Activated CD8-positive, alpha-beta memory T cell treated with anti-CD3 and anti-CD28 coated beads, Interleukin-2, amount 50 U/mL, for 48 hours (primary cell): ENCODE results near the gene TRIM14.
A peak's percentile ranks its signal among the peaks of the same experiment; 100 is the strongest.
"Not testable (repeated sequence)": the region's sequence is repeated elsewhere in the genome, so short reads cannot be mapped to it uniquely, and the experiment has no call there.

Experiments
- DNase-seq: peaks from one replicate; pipeline ENCODE4 v3.0.0-alpha.2; 2020

TRIM14 gene

DNA sequence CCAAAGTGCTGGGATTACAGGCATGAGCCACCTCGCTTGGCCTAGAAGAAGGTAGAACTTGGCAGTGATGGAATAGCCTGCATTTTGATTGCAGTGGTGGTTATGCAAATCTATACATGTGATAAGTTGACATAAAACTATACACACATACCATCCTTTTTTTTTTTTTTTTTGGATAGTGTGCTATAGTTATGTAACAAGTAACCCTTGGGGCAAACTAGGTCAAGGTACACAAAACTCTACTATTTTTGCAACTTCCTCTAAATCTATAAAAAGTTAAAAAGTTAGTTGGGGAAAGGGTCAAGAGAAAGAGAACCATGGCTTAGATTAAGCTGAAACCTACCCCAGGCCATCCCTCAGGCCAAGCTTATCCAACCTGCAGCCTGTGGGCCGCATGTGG, 11.1 kb downstream of the TRIM14 start:
- DNase-seq, result no peak

GRCh38 chr9:98105006-98105405, 14.0 kb downstream of the TRIM14 start:
- no peak for DNase-seq

DNA sequence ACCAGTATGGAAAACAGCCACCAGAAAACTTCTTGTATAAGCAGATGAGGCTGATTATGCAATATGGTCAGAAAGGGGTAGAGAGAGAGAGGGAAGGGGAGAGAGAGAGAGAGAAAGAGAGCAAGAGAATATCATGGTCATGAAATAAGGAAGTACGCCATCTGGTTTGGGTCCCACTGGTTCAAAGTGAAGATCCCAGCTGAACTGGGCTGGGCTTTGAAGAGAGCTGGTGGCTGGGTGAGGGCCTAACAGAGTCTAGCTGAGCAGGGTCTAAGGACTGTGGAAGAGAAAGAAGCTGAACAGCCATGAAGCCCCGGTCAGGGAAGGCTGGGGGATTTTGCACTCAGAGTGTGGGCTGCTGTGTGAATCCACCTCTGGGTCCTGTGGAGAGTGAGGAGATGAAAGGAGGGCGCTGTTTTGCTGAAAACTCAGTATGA, 14.6 kb downstream of the TRIM14 start:
- DNase-seq, result no peak

DNA sequence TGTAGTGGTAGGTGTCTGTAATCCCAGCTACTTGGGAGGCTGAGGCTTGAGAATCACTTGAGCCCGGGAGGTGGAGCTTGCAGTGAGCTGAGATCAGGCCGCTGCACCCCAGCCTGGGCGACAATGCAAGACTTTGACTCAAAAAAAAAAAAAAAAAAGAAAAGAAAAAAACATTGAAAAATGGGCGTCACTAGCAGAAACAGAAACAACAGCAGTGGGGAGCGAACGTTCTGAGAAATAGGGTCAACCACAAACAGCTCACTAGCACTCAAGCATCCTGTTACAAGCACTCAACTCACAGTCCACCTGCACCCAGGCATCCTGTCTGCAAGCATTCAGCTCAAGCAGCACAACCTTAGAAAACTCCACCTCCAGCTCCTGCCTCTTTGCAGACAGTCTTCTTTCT, 17.2 kb downstream of the TRIM14 start:
- DNase-seq, result peak; percentile 76

DNA sequence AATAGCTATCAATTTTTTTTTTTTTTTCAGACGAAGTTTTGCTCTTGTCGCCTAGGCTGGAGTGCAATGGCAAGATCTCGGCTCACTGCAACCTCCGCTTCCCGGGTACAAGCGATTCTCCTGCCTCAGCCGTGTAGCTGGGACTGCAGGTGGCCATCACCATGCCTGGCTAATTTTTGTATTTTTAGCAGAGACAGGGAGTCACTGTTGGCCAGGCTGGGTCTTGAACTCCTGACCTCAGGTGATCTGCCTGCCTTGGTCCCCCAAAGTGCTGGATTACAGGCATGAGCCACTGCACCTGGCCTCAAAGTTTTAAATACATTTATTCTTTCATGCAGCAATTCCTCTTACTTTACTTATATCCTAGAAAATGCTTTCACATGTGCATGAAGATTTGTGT, 17.6 kb downstream of the TRIM14 start:
- DNase-seq, result no peak

DNA sequence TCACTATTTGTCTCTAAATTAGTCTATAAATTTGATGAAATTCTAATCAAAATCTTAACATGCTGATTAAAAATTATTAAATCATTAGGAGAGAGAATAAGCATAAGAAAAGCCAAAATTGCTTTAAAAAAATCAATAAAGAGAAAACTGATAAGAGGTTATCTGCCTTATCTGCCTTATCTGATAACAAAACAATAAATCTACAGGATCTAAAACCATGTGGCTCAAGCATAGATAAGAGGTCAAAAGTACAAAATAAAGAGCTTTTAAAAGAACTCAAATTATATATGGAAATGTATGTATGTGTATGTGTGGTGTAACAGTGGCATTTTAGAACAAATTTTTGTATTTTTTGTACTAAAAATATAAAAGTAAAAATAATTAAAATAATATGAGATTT, 18.6 kb downstream of the TRIM14 start:
- no peak for DNase-seq

DNA sequence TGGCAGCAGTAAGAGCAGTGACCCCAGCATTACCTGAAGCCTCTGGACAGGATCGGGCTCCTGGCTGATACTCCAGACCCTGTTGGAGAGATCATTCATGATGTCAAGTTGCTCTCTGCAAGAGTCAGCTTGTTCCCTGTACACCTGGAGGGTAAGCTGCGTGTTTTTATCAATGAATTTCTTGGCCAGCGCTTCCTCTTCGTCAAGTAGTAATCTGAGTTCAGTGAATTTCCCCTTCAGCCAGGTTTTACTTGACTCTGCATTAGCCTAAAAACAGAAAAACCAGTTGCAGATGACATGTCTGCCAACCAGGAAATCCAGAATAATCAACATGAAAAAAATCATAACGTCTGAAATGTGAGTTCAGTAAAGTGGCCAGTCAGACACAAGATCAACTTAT, 19.1 kb downstream of the TRIM14 start:
- peak; percentile 49 for DNase-seq

- peak; percentile 42 for DNase-seq
Observed at GRCh38 chr9:98099346-98099745, 19.7 kb downstream of the TRIM14 start.

DNA sequence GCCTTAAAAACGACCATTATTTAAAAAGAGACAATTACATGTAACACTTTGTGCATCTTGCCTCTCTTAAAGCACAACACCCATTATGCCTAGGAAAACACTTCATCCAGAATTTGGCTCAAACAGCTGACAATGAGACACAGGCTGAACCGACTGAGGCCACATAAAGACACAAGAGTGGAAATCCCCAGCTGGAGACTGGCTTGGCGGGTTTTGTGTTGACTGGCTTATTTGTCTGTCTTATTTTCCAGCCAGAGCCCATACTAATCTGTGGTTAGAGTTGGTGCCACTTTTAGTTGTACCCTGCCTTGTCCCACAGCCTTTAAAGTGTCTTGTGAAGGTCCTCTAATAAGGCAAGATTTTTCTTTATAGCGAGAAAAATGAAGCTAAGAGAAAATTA, 21.2 kb downstream of the TRIM14 start:
- DNase-seq, result peak; percentile 58

DNA sequence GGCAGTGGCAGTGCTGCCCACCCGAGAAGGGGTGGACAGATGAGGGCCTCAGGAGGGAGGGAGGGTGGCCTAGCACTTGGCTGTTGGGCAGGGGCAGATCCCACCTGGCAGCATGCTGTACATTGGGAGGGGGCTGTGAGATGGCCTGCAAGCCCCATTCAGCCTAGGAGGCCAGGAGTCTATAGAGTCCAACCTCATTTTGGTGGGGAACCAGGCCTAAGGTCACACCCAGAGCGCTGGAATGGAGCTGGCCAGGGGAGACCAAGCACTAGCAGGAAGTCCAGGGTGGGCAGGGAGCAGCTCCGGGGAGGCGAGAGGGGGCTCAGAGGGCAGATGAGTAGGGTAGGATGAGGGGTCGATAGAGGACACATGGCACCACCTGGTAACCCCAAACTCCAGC, 22.9 kb downstream of the TRIM14 start:
- DNase-seq, result peak; percentile 43

GRCh38 chr9:98095401-98095800, 23.6 kb downstream of the TRIM14 start:
- DNase-seq, result peak; percentile 33

DNA sequence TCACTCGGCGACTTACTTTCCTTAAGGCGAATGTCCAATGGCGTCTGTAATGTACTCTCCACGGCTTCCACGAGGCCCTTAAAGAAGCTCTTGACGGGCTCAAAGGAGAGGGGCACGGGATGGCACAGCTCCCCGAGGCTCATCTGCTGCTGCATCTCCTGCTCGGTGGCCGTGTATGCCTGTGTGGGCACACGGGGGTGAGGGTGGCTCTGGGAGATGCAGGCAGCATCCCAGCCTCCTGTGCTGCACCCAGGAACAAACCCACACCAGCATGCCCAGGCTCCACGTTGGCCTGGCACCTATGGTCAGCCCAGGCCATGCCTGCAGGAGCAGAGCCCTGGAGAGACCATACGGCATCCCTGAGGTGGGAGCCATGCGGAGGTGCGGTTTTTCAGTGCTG, 24.2 kb downstream of the TRIM14 start:
- DNase-seq, result peak; percentile 32

DNA sequence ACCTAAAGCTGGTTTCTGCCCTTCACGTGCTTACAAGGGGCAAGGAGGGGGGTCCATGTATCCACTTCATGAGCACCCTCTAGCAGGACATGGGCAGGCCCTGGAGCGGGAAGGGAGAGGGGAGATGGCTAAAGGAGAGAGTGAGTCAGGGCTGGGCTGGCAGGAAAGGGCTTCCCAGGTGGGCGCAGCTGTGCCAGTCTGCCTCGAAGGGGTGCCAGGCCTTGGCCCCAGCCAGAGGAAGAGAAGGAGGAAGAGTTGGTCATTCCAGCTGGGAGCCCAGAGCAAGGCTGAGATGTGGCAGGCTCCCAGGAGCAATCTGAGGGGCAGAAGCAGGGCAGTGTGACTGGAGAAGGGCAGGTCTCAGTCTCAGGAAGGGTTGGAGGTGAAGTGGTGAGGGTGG, 24.7 kb downstream of the TRIM14 start:
- peak; percentile 42 for DNase-seq

GRCh38 chr9:98092613-98092931, 26.4 kb downstream of the TRIM14 start:
- peak; percentile 45 for DNase-seq

- DNase-seq, result peak; percentile 48
Observed at GRCh38 chr9:98091735-98092612, 27.0 kb downstream of the TRIM14 start.

DNA sequence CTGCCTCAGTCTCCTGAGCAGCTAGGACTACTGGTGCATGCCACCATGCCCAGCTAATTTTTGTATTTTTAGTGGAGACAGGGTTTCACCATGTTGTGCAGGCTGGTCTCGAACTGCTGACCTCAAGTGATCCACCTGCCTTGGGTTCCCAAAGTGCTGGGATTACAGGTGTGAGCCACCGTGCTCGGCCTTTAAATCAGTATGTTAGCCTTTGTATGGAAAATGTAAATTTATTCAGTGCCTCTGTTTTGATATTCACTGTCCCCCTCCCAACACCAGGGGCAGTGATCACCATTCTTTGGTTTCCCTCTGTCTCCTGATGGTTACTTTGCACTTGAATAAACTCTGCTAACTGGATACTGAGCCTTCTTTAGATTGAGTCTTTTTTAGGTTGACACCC, 28.3 kb downstream of the TRIM14 start:
- DNase-seq, result not testable (repeated sequence)

DNA sequence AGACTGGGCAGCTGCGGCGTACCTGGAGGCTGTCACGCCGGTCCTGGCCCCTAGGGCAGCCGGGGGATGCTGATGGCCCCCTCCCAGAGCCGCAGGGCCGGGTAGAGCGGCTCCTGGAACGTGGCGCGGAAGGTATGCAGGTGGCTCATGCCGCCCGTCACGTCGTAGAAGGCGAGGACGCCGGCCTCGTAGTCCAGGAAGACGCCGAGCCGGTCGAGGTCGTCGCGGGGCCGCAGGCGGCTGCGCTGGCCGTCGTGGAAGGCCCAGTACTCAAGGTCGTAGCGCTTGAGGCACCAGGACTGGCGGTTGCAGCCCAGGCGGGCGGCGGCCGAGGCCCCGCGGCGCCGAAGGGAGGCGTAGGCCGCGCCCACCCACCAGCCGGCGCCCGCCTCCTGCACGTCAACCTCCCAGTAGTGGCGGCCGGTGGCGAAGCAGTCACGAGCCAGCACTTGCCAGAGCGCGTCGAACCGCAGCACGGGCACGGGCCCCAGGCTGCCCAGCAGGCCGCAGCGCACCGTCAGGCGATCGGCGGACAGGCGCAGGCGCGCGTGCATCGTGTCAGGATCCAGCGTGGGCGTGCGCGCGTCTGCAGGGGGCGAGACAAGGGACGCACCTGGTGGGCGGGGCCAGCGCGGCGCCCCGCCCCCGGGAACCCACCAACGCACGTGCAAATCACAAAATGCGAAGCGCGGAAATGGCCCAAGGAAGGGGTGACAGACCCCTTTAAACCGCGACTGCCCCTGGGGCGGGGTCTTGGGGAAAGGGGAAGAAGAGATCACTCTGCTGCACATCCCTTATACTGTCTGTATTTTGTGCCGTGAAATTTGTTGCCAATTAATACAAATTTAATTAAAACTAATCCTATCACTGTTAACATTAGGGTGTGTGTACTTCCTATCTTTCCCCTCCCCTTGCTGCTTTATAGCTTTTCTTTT, 31.3 kb downstream of the TRIM14 start:
- peak; percentile 65 for DNase-seq

DNA sequence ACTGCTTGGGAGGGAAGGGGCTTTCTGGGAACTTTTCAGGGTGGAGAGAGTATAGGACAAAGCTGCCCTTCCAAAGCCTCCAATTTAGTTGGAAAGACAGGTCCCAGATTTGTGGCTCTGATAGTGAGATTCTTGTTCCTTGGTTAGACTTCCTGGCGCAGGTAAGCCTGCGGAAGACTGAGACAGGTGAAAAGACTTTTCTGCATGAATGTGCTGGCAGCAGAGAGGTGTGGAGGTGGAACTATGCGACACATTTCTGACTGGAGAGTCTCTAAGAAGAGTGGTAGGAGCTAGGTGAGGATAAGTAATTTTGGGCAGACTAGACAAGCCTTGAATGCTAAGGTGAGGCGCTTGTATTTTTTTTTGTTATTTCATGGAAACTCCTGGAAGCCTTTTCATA, 32.6 kb downstream of the TRIM14 start:
- DNase-seq, result no peak

DNA sequence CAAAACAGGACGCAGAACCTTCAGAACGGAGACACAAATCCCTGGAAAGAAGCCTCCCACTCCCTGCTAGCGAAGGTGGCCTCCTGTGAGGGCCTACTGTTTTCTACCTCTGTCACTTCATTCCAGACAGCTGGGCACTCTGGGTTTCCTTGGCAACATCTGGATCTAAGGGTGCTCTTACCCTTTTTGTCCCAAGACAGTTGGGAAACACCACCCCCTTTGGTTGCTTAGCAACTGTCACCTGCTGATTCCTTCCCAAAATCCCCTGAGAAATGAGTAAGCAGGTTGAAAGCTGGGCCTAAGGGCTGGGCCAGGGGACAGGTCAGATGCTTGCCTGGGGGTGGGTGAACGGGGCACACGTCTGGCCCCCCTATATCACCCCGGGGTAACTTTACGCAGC, 33.1 kb downstream of the TRIM14 start:
- no peak for DNase-seq

- no peak for DNase-seq
Observed at GRCh38 chr9:98085058-98085457, 34.0 kb downstream of the TRIM14 start.

DNA sequence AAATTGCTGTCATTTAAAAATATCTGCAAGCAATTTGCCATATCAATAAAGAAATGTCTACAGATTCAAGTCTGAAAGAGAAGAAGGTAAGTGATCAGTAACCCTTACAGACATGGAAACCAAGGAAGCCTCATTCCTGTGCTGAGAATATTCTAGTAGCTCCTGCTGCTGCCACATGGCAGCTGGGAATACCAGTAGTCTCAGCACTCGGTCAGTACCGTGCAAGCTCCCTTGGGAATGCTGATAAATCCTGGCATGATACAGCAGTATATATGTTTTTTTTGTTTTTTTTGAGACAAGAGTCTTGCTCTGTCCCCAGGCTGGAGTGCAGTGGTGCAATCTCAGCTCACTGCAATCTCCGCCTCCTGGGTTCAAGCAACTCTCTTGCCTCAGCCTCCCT, 34.6 kb downstream of the TRIM14 start:
- no peak for DNase-seq

- DNase-seq, result no peak
Observed at GRCh38 chr9:98083566-98084183, 35.3 kb downstream of the TRIM14 start.

DNA sequence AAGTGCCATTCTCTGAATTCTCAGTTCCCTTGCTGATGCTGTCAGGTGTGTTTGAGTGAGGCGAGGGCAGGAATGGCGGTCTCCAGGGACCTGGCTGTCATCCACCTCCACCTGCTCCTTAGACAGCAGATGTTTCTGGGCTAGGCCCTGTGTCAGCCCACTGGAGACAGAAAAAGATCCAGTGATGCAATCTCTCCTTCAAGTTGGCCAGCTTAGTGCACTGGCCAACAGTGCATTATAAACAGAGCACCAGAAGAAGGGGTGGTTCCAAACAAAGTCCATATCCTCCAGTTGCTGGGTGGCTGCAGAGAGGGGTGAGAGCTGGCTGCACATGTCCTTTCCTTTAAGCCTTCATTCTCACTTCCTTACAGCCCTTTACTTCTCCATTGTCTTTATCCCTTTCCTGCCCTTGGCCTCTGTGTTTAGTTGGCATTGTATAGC, 35.9 kb downstream of the TRIM14 start:
- no peak for DNase-seq
